ENCODE results near the gene WWOX.

The WWOX gene

GRCh38 chr16:79069121-79069520 is 969.7 kb downstream of the WWOX start:
- no peak for DNase-seq (ENCODE audit: low read depth)

GRCh38 chr16:79069633-79070032 is 970.2 kb downstream of the WWOX start:
- no peak for DNase-seq (ENCODE audit: low read depth)

- no peak for DNase-seq (ENCODE audit: low read depth)
These were observed 972.0 kb downstream of the WWOX start for GRCh38 chr16:79071424-79071823.

GRCh38 chr16:79072517-79072916 is 973.1 kb downstream of the WWOX start:
- DNase-seq (ENCODE audit: low read depth), result no peak

- DNase-seq (ENCODE audit: low read depth), result no peak
These were observed 974.1 kb downstream of the WWOX start for GRCh38 chr16:79073566-79073965.

GRCh38 chr16:79074541-79074940 is 975.1 kb downstream of the WWOX start:
- no peak for DNase-seq (ENCODE audit: low read depth)

- DNase-seq (ENCODE audit: low read depth), result no peak
These were observed 975.5 kb downstream of the WWOX start for GRCh38 chr16:79074951-79075350.

GRCh38 chr16:79076047-79076767 is 976.8 kb downstream of the WWOX start:
- no peak for DNase-seq (ENCODE audit: low read depth)

GRCh38 chr16:79077346-79077745 is 977.9 kb downstream of the WWOX start:
- DNase-seq (ENCODE audit: low read depth), result no peak

GRCh38 chr16:79079656-79080420 is 980.4 kb downstream of the WWOX start:
- DNase-seq (ENCODE audit: low read depth), result no peak

- no peak for DNase-seq (ENCODE audit: low read depth)
These were observed 982.0 kb downstream of the WWOX start for GRCh38 chr16:79081297-79082066.

- no peak for DNase-seq (ENCODE audit: low read depth)
These were observed 983.5 kb downstream of the WWOX start for GRCh38 chr16:79082970-79083369.

GRCh38 chr16:79083508-79084299 is 984.2 kb downstream of the WWOX start:
- DNase-seq (ENCODE audit: low read depth), result no peak

GRCh38 chr16:79088971-79089370 is 989.5 kb downstream of the WWOX start:
- DNase-seq (ENCODE audit: low read depth), result no peak

GRCh38 chr16:79089735-79090284 is 990.4 kb downstream of the WWOX start:
- DNase-seq (ENCODE audit: low read depth), result peak; percentile 36

- no peak for DNase-seq (ENCODE audit: low read depth)
These were observed 991.5 kb downstream of the WWOX start for GRCh38 chr16:79090966-79091365.

- no peak for DNase-seq (ENCODE audit: low read depth)
These were observed 993.4 kb downstream of the WWOX start for GRCh38 chr16:79092846-79093245.

- DNase-seq (ENCODE audit: low read depth), result peak; percentile 21
These were observed 994.1 kb downstream of the WWOX start for GRCh38 chr16:79093554-79093967.

GRCh38 chr16:79096246-79096645 is 996.8 kb downstream of the WWOX start:
- DNase-seq (ENCODE audit: low read depth), result no peak

- no peak for DNase-seq (ENCODE audit: low read depth)
These were observed 997.7 kb downstream of the WWOX start for GRCh38 chr16:79097166-79097565.

- DNase-seq (ENCODE audit: low read depth), result no peak
These were observed 998.3 kb downstream of the WWOX start for GRCh38 chr16:79097771-79098170.

- DNase-seq (ENCODE audit: low read depth), result no peak
These were observed 999.5 kb downstream of the WWOX start for GRCh38 chr16:79098907-79099306.

Data from activated T-helper 9 cell treated with anti-CD3 and anti-CD28 coated beads, Interleukin-2, amount 50 U/mL, for 16 hours (primary cell).